Activated CD4-positive, alpha-beta T cell treated with anti-CD3 and anti-CD28 coated beads, Interleukin-2, amount 10 ng/mL, durations not matched to agents 24 days and 14 days (primary cell): ENCODE results near the gene ABHD16A. TPM values are rescaled to one million over a fixed set of nuclear protein-coding genes. Genes with fewer than 3 reads are reported as not detected.

ENCODE experiments used
- DNase-seq: peaks from one replicate; pipeline ENCODE4 v3.0.0; 2022
- H3K27ac Mint-ChIP-seq: one replicate; pipeline ENCODE4 v1.8.0; 2022; ENCODE audit warnings: mild to moderate bottlenecking, mixed read lengths
- H3K27me3 Mint-ChIP-seq: one replicate; pipeline ENCODE4 v1.8.0; 2022; ENCODE audit warnings: mixed read lengths
- H3K36me3 Mint-ChIP-seq: one replicate; pipeline ENCODE4 v1.8.0; 2022; ENCODE audit warnings: low read depth, mild to moderate bottlenecking, mixed read lengths
- H3K4me1 Mint-ChIP-seq: one replicate; pipeline ENCODE4 v1.8.0; 2021; ENCODE audit warnings: mixed read lengths
- H3K4me3 Mint-ChIP-seq: one replicate; pipeline ENCODE4 v1.8.0; 2022; ENCODE audit warnings: mild to moderate bottlenecking, moderate library complexity, mixed read lengths
- H3K9me3 Mint-ChIP-seq: one replicate; pipeline ENCODE4 v1.8.0; 2021; ENCODE audit warnings: mixed read lengths
- intact Hi-C: fragments of 100-400 bp; cut with micrococcal nuclease; formaldehyde crosslinking; loops from one replicate; pipeline ENCODE4 v1.15.1; 2023
- total RNA-seq: library from RNA; stranded (reverse); gene quantifications from 2 replicates; pipeline ENCODE4 v1.2.3, GENCODE V29; 2022

ABHD16A gene
- total RNA-seq, 1 donor from 2014 or later: 44.7 TPM

- H3K4me1 Mint-ChIP-seq: peaks cover 65% of the 10 kb centered on the region
- no peaks in the 10 kb centered on the region for H3K9me3 Mint-ChIP-seq
- intact Hi-C loops: loop anchor here (10.0 kb wide), 1 partner anchor 1193 kb away; the partner anchor contains the start of genes PSMB9 and TAP1
Measured at GRCh38 chr6:31662124-31662723, 40.9 kb downstream of the ABHD16A start.

GRCh38 chr6:31661262-31662123 lies 41.6 kb downstream of the ABHD16A start:
- Mint-ChIP-seq H3K27ac (peak overlapping the region; percentile 76), H3K4me3 (peak overlapping the region; percentile 97), H3K4me1 (peaks cover 63% of the 10 kb centered on the region), H3K9me3 (no peaks in the 10 kb centered on the region), H3K36me3 (peaks cover 65% of the 10 kb centered on the region), H3K27me3 (no peaks in the 10 kb centered on the region)
- intact Hi-C loops: loop anchor here (10.0 kb wide), 1 partner anchor 1193 kb away; the partner anchor contains the start of genes PSMB9 and TAP1
- DNase-seq: no peak

More at GRCh38 chr6:31662124-31662723, 40.9 kb downstream of the ABHD16A start:
- H3K27me3 Mint-ChIP-seq: no peaks in the 10 kb centered on the region
- no peak for DNase-seq
- H3K4me3 Mint-ChIP-seq: peak overlapping the region; percentile 74
- H3K27ac Mint-ChIP-seq: peak overlapping the region; percentile 76
- peaks cover 65% of the 10 kb centered on the region for H3K36me3 Mint-ChIP-seq

GRCh38 chr6:31660381-31661261 lies 42.5 kb downstream of the ABHD16A start, which contains the start of gene C6orf47:
C6orf47 (minus strand) TSS chr6:31660778; CDS start chr6:31659947, 831 bp downstream.
- peak within 1 kb of the TSS; percentile 84 for H3K27ac Mint-ChIP-seq
- peak within 1 kb of the TSS; percentile 97 for H3K4me3 Mint-ChIP-seq
- no peaks in the 10 kb centered on the region for H3K9me3 Mint-ChIP-seq
- no peaks in the 10 kb centered on the region for H3K27me3 Mint-ChIP-seq
- peaks cover 64% of the 10 kb centered on the region for H3K36me3 Mint-ChIP-seq
- peaks cover 66% of the 10 kb centered on the region for H3K4me1 Mint-ChIP-seq
- peak; percentile 94 for DNase-seq
- intact Hi-C loops: loop anchor here (1.0 to 10.0 kb wide), 2 partner anchors 8 to 1194 kb away; partner anchors contain the start of genes BAG6, PSMB9 and TAP1

- H3K27ac Mint-ChIP-seq: peak overlapping the region; percentile 84
- peaks cover 72% of the 10 kb centered on the region for H3K4me1 Mint-ChIP-seq
- DNase-seq: peak; percentile 84
- H3K9me3 Mint-ChIP-seq: no peaks in the 10 kb centered on the region
- no peaks in the 10 kb centered on the region for H3K27me3 Mint-ChIP-seq
- H3K4me3 Mint-ChIP-seq: peak overlapping the region; percentile 97
- peaks cover 67% of the 10 kb centered on the region for H3K36me3 Mint-ChIP-seq
- intact Hi-C loops: loop anchor here (1.0 to 10.0 kb wide), 2 partner anchors 8 to 1195 kb away; partner anchors contain the start of genes BAG6, PSMB9 and TAP1
Measured at GRCh38 chr6:31659649-31660380, 43.3 kb downstream of the ABHD16A start.

- Mint-ChIP-seq H3K4me3 (peak overlapping the region; percentile 97), H3K4me1 (peaks cover 66% of the 10 kb centered on the region), H3K36me3 (peaks cover 60% of the 10 kb centered on the region), H3K27ac (peak overlapping the region; percentile 84), H3K27me3 (no peaks in the 10 kb centered on the region), H3K9me3 (no peaks in the 10 kb centered on the region)
- DNase-seq: no peak
- intact Hi-C loops: no loop called here
Measured at GRCh38 chr6:31658983-31659648, 44.0 kb downstream of the ABHD16A start.

- Mint-ChIP-seq H3K27me3 (no peaks in the 10 kb centered on the region), H3K4me3 (peak overlapping the region; percentile 97), H3K9me3 (no peaks in the 10 kb centered on the region), H3K36me3 (peaks cover 51% of the 10 kb centered on the region), H3K27ac (peak overlapping the region; percentile 77), H3K4me1 (peaks cover 61% of the 10 kb centered on the region)
- intact Hi-C loops: no loop called here
- DNase-seq: no peak
Measured at GRCh38 chr6:31658158-31658688, 44.9 kb downstream of the ABHD16A start.

- peaks cover 51% of the 10 kb centered on the region for H3K36me3 Mint-ChIP-seq
- H3K27me3 Mint-ChIP-seq: no peaks in the 10 kb centered on the region
Measured at GRCh38 chr6:31657406-31658157, 45.5 kb downstream of the ABHD16A start.

GRCh38 chr6:31655349-31656237 lies 47.5 kb downstream of the ABHD16A start, which contains the start of gene APOM:
APOM (plus strand) TSS chr6:31655894; CDS start chr6:31655967, 73 bp downstream.
- DNase-seq: no peak
- H3K4me1 Mint-ChIP-seq: peaks cover 65% of the 10 kb centered on the region
- no peaks in the 10 kb centered on the region for H3K9me3 Mint-ChIP-seq
- intact Hi-C loops: no loop called here
- H3K27ac Mint-ChIP-seq: peak within 1 kb of the TSS; percentile 14
- peaks cover 51% of the 10 kb centered on the region for H3K36me3 Mint-ChIP-seq
- no peak within 1 kb of the TSS for H3K4me3 Mint-ChIP-seq
- H3K27me3 Mint-ChIP-seq: peaks cover 3% of the 10 kb centered on the region

More at GRCh38 chr6:31657406-31658157, 45.5 kb downstream of the ABHD16A start:
- peak; percentile 82 for DNase-seq
- H3K9me3 Mint-ChIP-seq: no peaks in the 10 kb centered on the region
- peaks cover 64% of the 10 kb centered on the region for H3K4me1 Mint-ChIP-seq
- peak overlapping the region; percentile 36 for H3K4me3 Mint-ChIP-seq
- H3K27ac Mint-ChIP-seq: peak overlapping the region; percentile 52
- intact Hi-C loops: no loop called here

- H3K36me3 Mint-ChIP-seq: peaks cover 48% of the 10 kb centered on the region
- peaks cover 3% of the 10 kb centered on the region for H3K27me3 Mint-ChIP-seq
- no peaks in the 10 kb centered on the region for H3K9me3 Mint-ChIP-seq
- intact Hi-C loops: no loop called here
- H3K27ac Mint-ChIP-seq: no peak overlapping the region
- H3K4me1 Mint-ChIP-seq: peaks cover 65% of the 10 kb centered on the region
- no peak overlapping the region for H3K4me3 Mint-ChIP-seq
- no peak for DNase-seq
Measured at GRCh38 chr6:31654574-31655348, 48.4 kb downstream of the ABHD16A start.
